Muscle of back (tissue), 11 donors: ENCODE data around the gene PECR. TPM values are rescaled to one million over a fixed set of nuclear protein-coding genes. Genes with fewer than 3 reads are reported as not detected.
"Not testable (repeated sequence)": the region's sequence is repeated elsewhere in the genome, so short reads cannot be mapped to it uniquely, and the experiment has no call there.

Experiments
- DNase-seq, 3 donors: peaks; one replicate each; pipeline versions ENCODE4 v3.0.0 to v3.0.0-alpha.2; 2013
- polyA plus RNA-seq, 10 donors: library from polyadenylated mRNA; unstranded; fragments of 120-200 nt; gene quantifications; one replicate each; pipeline ENCODE4 v1.2.1, GENCODE V29; 2013; ENCODE audit not compliant: insufficient read length in 10 of 10

PECR gene
- polyA plus RNA-seq, 10 donors, result 5.5 to 8.5 (median 7.1) TPM

- DNase-seq, result peak in 1 of 3 donors; percentile 25
Observed at GRCh38 chr2:216107760-216108159, 26.2 kb upstream of the PECR start.

- DNase-seq, result no peak
Observed at GRCh38 chr2:216107320-216107719, 25.7 kb upstream of the PECR start.

DNA sequence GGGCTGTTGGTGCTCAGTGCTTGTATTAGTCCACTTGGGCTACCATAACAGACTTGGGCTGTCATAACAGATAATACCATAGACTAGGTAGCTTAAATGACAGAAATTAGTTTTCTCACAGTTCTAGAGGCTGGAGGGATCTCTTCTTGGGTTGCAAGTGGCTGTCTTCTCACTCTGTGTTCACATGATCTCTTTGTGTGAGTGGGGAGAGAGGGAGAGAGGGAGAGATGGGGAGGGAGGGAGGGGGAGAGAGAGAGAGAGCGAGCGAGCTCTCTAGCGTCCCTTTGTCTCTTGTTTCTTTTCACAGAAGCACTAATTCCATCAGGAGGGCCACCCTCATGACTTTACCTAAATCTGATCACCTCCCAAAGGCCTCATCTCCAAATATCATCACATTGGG lies 23.1 kb upstream of the PECR start:
- DNase-seq, result no peak

GRCh38 chr2:216103213-216103612 lies 21.6 kb upstream of the PECR start:
- no peak for DNase-seq

DNA sequence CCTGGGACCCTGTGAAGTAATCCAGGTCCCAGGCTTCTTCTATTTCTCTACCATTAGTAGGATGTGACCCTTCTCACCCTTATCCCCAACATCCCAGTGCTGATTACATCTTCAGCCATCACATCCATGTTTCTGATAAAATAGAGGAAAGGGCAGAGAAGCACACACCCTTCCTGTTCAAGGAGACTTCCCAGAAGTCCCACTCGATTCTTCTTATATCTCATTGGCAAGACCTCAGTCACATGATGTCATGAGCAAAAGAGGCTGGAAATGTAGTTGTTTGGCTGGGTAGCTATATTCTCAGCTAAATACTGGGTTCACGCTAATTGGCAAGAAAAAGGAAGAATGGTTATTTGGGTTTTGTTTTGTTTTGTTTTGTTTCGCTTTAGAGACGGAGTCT lies 19.5 kb upstream of the PECR start:
- no peak for DNase-seq

GRCh38 chr2:216098421-216099334 lies 17.1 kb upstream of the PECR start:
- DNase-seq, result no peak

DNA sequence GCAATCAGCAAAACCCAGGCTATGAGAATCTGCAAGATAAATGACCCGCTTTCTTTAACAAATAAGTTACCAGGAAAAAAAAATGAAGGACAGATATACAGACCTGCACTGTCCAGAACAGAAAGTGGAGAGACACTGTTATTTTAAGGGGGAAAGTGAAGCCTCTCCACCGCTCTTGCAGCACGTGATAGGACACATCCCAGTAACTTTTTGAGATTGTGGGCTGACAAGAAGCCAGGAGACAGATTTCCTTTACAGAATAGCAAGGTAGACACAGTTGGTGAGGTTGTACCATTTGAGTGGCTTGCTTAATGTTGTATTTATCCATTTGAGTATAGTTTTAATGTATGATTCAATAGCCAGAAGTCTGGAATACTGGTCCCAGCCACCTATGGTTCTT lies 13.1 kb upstream of the PECR start:
- DNase-seq, result no peak

- no peak for DNase-seq
Observed at GRCh38 chr2:216092646-216093045, 11.0 kb upstream of the PECR start.

GRCh38 chr2:216090369-216090786 lies 8.8 kb upstream of the PECR start:
- no peak for DNase-seq

GRCh38 chr2:216086207-216086893 lies 4.7 kb upstream of the PECR start:
- DNase-seq, result no peak

DNA sequence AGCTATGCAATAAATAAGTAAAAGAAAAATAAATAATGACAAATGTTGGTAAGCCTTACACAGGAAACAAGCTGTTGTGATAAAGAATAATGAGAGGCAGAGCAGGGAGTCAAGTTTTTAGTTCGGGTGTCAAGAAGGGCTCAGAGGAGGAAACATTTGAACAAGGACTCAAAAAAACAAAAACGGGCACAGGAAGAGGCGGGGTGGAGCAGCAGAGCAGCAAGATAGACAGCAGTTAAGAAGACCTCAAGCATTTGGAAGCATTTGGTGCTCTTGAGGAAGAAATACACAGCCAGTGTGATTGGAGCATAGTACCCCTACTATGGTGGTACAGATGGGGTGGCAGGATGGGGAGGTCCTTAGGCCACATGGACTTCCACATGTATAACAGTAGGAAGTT lies 2.9 kb upstream of the PECR start:
- DNase-seq, result no peak

GRCh38 chr2:216083464-216084281 lies 2.1 kb upstream of the PECR start:
- peak; percentile 43 to 72 (median 63) for DNase-seq

GRCh38 chr2:216082805-216083204 lies 1.2 kb upstream of the PECR start:
- DNase-seq, result peak in 1 of 3 donors; percentile 32

GRCh38 chr2:216082117-216082711 lies 605 bp upstream of the PECR start:
- DNase-seq, result no peak

DNA sequence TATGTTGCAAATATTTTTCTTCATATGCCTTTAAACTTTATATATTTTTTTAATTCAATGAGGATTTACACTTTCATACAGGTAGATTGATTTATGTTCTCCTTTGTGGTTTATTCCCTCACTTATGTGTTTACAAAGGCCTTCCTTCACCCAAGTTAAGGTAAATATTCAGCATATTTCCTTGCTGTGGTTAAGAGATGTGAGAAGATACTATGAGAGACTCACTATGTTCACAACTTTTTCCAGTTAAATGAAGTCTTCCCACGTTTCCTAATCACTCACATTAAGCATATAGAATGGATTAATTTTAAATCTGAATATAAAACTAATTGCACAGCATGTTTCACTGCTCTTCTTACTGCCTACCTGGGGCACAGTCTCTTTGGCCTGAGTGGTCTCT lies 597 bp downstream of the PECR start:
- no peak for DNase-seq

- not testable (repeated sequence) for DNase-seq
Observed at GRCh38 chr2:216080048-216080447, 1.6 kb downstream of the PECR start.

- DNase-seq, result no peak
Observed at GRCh38 chr2:216078776-216079175, 2.8 kb downstream of the PECR start.

GRCh38 chr2:216075510-216076485 lies 5.8 kb downstream of the PECR start:
- DNase-seq, result no peak

- DNase-seq, result no peak
Observed at GRCh38 chr2:216074794-216075193, 6.8 kb downstream of the PECR start.

GRCh38 chr2:216074380-216074779 lies 7.2 kb downstream of the PECR start:
- DNase-seq, result no peak

DNA sequence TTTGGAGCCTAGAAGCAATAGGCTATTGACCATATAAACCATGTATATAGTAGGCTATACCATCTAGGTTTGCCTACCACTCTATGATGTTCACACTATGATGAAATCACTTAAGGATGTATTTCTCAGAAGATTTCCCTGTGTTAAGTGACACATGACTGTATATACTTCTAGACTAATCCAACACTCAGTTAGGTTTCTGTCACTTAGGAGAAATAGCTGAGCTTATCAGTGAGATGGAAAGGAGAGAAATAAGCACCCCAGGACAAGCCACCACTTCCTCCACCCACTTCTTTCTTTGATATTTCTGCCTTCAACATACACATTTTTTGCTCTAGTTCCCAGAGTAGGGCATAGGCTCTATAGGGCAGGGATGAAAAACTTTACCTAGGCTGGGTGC lies 7.8 kb downstream of the PECR start:
- DNase-seq, result no peak
